H9 (cell line): Measurements from ENCODE around the gene PITPNM3. TPM values are rescaled to one million over a fixed set of nuclear protein-coding genes. Genes with fewer than 3 reads are reported as not detected.

Experiments used
- DNase-seq: peaks from one replicate; pipeline ENCODE4 v3.0.0-alpha.2; 2017
- H2AFZ ChIP-seq: one replicate; pipeline ENCODE4 v1.6.1; 2013; ENCODE audit warnings: mild to moderate bottlenecking, low read length, control low read depth, moderate library complexity
- H2AK5ac ChIP-seq: 2 replicates; pipeline ENCODE4 v1.6.1; 2013; ENCODE audit warnings: low read length, control low read depth, mixed read lengths; ENCODE audit not compliant: insufficient read length
- H2BK120ac ChIP-seq: one replicate; pipeline ENCODE4 v1.6.1; 2013; ENCODE audit warnings: low read depth, mild to moderate bottlenecking, low read length, control low read depth, inconsistent platforms; ENCODE audit not compliant: poor library complexity, severe bottlenecking
- H2BK12ac ChIP-seq: 2 replicates; pipeline ENCODE4 v1.6.1; 2013; ENCODE audit warnings: low read length, control low read depth, mixed read lengths, low read depth; ENCODE audit not compliant: insufficient read length
- H2BK15ac ChIP-seq: 2 replicates; pipeline ENCODE4 v1.6.1; 2013; ENCODE audit warnings: low read depth, low read length, control low read depth
- H2BK20ac ChIP-seq: one replicate; pipeline ENCODE4 v1.6.1; 2013; ENCODE audit warnings: low read depth, mild to moderate bottlenecking, low read length, control low read depth, inconsistent platforms; ENCODE audit not compliant: poor library complexity, severe bottlenecking
- H2BK5ac ChIP-seq: 2 replicates; pipeline ENCODE4 v1.6.1; 2013; ENCODE audit warnings: low read length, control low read depth, mixed read lengths; ENCODE audit not compliant: insufficient read length
- H3K14ac ChIP-seq: 2 replicates; pipeline ENCODE4 v1.6.1; 2013; ENCODE audit warnings: low read length, control low read depth; ENCODE audit not compliant: insufficient read depth
- H3K18ac ChIP-seq: 2 replicates; pipeline ENCODE4 v1.6.1; 2013; ENCODE audit warnings: low read depth, mild to moderate bottlenecking, mixed read lengths, low read length, control low read depth; ENCODE audit not compliant: insufficient read length
- H3K23ac ChIP-seq: 2 replicates; pipeline ENCODE4 v1.6.1; 2013; ENCODE audit warnings: low read length, control low read depth, mixed read lengths, low read depth; ENCODE audit not compliant: insufficient read length
- H3K23me2 ChIP-seq: 2 replicates; pipeline ENCODE4 v1.6.1; 2013; ENCODE audit warnings: low read depth, mild to moderate bottlenecking, mixed read lengths, low read length, control low read depth; ENCODE audit not compliant: insufficient read length, poor library complexity, severe bottlenecking
- H3K27ac ChIP-seq: 2 replicates; pipeline ENCODE4 v1.5.1; 2013; ENCODE audit warnings: low read length, control low read depth, mixed read lengths, low read depth; ENCODE audit not compliant: insufficient read length
- H3K27me3 ChIP-seq: 2 replicates; pipeline ENCODE4 v1.6.1; 2013; ENCODE audit warnings: low read length, control low read depth, inconsistent platforms; ENCODE audit not compliant: insufficient read depth
- H3K4ac ChIP-seq: 2 replicates; pipeline ENCODE4 v1.6.1; 2013; ENCODE audit warnings: low read depth, mild to moderate bottlenecking, control low read depth, inconsistent platforms, low read length, moderate library complexity
- H3K4me1 ChIP-seq: 2 replicates; pipeline ENCODE4 v1.6.1; 2013; ENCODE audit warnings: low read length, control low read depth, inconsistent platforms; ENCODE audit not compliant: insufficient read depth
- H3K4me2 ChIP-seq: 2 replicates; pipeline ENCODE4 v1.6.1; 2013; ENCODE audit warnings: low read length, control low read depth, mixed read lengths; ENCODE audit not compliant: insufficient read length, insufficient read depth
- H3K56ac ChIP-seq: 2 replicates; pipeline ENCODE4 v1.6.1; 2013; ENCODE audit warnings: low read depth, mild to moderate bottlenecking, mixed read lengths, low read length, control low read depth; ENCODE audit not compliant: insufficient read length
- H3K79me1 ChIP-seq: 2 replicates; pipeline ENCODE4 v1.6.1; 2013; ENCODE audit warnings: low read depth, mild to moderate bottlenecking, moderate library complexity, low read length, control low read depth, inconsistent platforms; ENCODE audit not compliant: insufficient read depth, poor library complexity, severe bottlenecking
- H3K79me2 ChIP-seq: 2 replicates; pipeline ENCODE4 v1.6.1; 2013; ENCODE audit warnings: low read length, control low read depth, inconsistent platforms; ENCODE audit not compliant: insufficient read depth
- H3K9ac ChIP-seq: 2 replicates; pipeline ENCODE4 v1.6.1; 2013; ENCODE audit warnings: low read length, control low read depth, mixed read lengths; ENCODE audit not compliant: insufficient read length; ENCODE audit errors: extremely low read depth
- H3K9me3 ChIP-seq: one replicate; pipeline ENCODE4 v1.6.1; 2013; ENCODE audit warnings: low read depth, low read length, inconsistent platforms; ENCODE audit not compliant: control insufficient read depth
- H3T11ph ChIP-seq: one replicate; pipeline ENCODE4 v1.6.1; 2013; ENCODE audit warnings: mild to moderate bottlenecking, low read length, control low read depth, inconsistent platforms
- H4K20me1 ChIP-seq: one replicate; pipeline ENCODE4 v1.6.1; 2013; ENCODE audit not compliant: control insufficient read depth, insufficient read length, insufficient read depth
- H4K5ac ChIP-seq: 2 replicates; pipeline ENCODE4 v1.6.1; 2013; ENCODE audit warnings: low read depth, mild to moderate bottlenecking, mixed read lengths, low read length, control low read depth; ENCODE audit not compliant: insufficient read length
- H4K8ac ChIP-seq: replicated peaks from 2 replicates; pipeline ENCODE4 v1.6.1; 2013; ENCODE audit warnings: low read length, control low read depth, mixed read lengths, low read depth; ENCODE audit not compliant: insufficient read length
- H4K91ac ChIP-seq: 2 replicates; pipeline ENCODE4 v1.6.1; 2013; ENCODE audit warnings: low read depth, mild to moderate bottlenecking, moderate library complexity, mixed read lengths, low read length, control low read depth; ENCODE audit not compliant: insufficient read length
- H3K27ac Mint-ChIP-seq, 3 experiments: 2 replicates in 2 of 3; 3 replicates in 1 of 3; pipeline ENCODE4 v1.8.0; 2020 to 2021; ENCODE audit warnings: mixed read lengths in 3 of 3, mild to moderate bottlenecking in 1 of 3, moderate library complexity in 1 of 3
- H3K27me3 Mint-ChIP-seq: 2 replicates; pipeline ENCODE4 v1.8.0; 2021; ENCODE audit warnings: low read depth, mild to moderate bottlenecking, moderate library complexity, mixed read lengths
- H3K36me3 Mint-ChIP-seq, 3 experiments: 2 replicates in 2 of 3; 3 replicates in 1 of 3; pipeline ENCODE4 v1.8.0; 2020 to 2021; ENCODE audit warnings: low read depth in 3 of 3, mixed read lengths in 3 of 3; ENCODE audit not compliant: insufficient read depth in 1 of 3
- H3K4me1 Mint-ChIP-seq, 2 experiments: 2 replicates each; pipeline ENCODE4 v1.8.0; 2020; ENCODE audit warnings: mixed read lengths in 2 of 2
- H3K4me3 Mint-ChIP-seq, 2 experiments: 2 replicates in 1 of 2; 3 replicates in 1 of 2; pipeline ENCODE4 v1.8.0; 2020 to 2021; ENCODE audit warnings: mild to moderate bottlenecking in 2 of 2, mixed read lengths in 2 of 2, moderate library complexity in 1 of 2
- H3K9me3 Mint-ChIP-seq, 2 experiments: 2 replicates in 1 of 2; 3 replicates in 1 of 2; pipeline ENCODE4 v1.8.0; 2020; ENCODE audit warnings: mild to moderate bottlenecking in 2 of 2, mixed read lengths in 2 of 2, moderate library complexity in 1 of 2
- CTCF ChIP-seq: fragments of 200-600 bp; sonication (generic); conservative IDR thresholded peaks from 3 replicates; pipeline ENCODE4 v1.8.0; 2021; ENCODE audit warnings: antibody characterized with exemption, mild to moderate bottlenecking
- WGBS: extraction: QIAGEN DNeasy Blood & Tissue Kit; methylation state at CpG from one replicate; pipeline ENCODE4 v1.1.7; 2013; ENCODE audit warnings: missing lambda C conversion rate, low lambda C conversion rate, mixed read lengths; ENCODE audit not compliant: insufficient read length; ENCODE audit errors: extremely low coverage; 5-methylcytosine and 5-hydroxymethylcytosine counted together
- total RNA-seq: library from RNA; stranded (reverse); gene quantifications from 2 replicates; pipeline ENCODE4 v1.2.1, GENCODE V29; 2021

PITPNM3 gene
- total RNA-seq, 1 experiment from 2014 or later, result 3.4 TPM

DNA sequence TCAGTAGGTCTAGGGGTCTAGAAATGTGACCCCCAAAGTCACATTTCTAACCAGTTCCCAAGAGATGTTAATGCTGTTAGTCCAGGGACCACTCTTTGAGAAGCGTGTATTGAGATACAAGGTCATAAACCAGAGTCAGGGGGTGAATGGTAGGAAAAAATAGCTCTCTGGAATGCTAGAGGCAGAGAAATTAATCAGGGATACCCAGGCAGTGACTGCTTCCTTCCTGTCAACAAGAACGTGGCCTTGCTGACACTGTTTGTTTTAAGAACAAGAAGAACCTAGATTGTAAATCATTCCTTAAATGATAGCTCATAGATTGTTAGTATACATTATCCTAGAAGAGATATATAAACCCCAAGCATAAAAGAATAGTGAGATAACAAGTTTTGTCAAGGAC lies 43.8 kb downstream of the PITPNM3 start:
- H2BK5ac ChIP-seq, result no peak overlapping the region
- H3K23ac ChIP-seq, result no peak overlapping the region
- no peak overlapping the region for H2AFZ ChIP-seq
- no peak overlapping the region for H3T11ph ChIP-seq
- H2BK12ac ChIP-seq, result no peak overlapping the region
- no peak for TF ChIP-seq CTCF
- no peak overlapping the region for H3K27ac ChIP-seq
- H3K56ac ChIP-seq, result no peak overlapping the region
- peak; percentile 1 for DNase-seq
- no peak overlapping the region for H3K4me2 ChIP-seq
- no peaks in the 10 kb centered on the region for H3K23me2 ChIP-seq
- Mint-ChIP-seq H3K4me1 (peaks cover 4% of the 10 kb centered on the region in 2 experiments), H3K27ac (no peak overlapping the region), H3K27me3 (peaks cover 6% of the 10 kb centered on the region), H3K36me3 (no peaks in the 10 kb centered on the region), H3K4me3 (no peak overlapping the region), H3K9me3 (peaks cover 0 to 3% of the 10 kb centered on the region in 2 experiments; a peak in 2 of 5 replicates)
- no peak overlapping the region for H4K91ac ChIP-seq
- no peaks in the 10 kb centered on the region for H4K20me1 ChIP-seq
- no CpG with 5 or more reads among the region's 2 CpGs for WGBS
- no peaks in the 10 kb centered on the region for H3K79me1 ChIP-seq
- H4K5ac ChIP-seq, result no peak overlapping the region
- no peak overlapping the region for H2BK15ac ChIP-seq
- no peak overlapping the region for H3K4ac ChIP-seq
- H3K27me3 ChIP-seq, result no peaks in the 10 kb centered on the region
- peaks cover 2% of the 10 kb centered on the region; the same call in 1 of the 2 replicates for H3K4me1 ChIP-seq
- H2BK20ac ChIP-seq, result no peak overlapping the region
- no peak overlapping the region for H3K14ac ChIP-seq
- no peak overlapping the region for H3K18ac ChIP-seq
- no peak overlapping the region for H2BK120ac ChIP-seq
- H3K9ac ChIP-seq, result no peak overlapping the region
- H3K79me2 ChIP-seq, result no peaks in the 10 kb centered on the region
- H2AK5ac ChIP-seq, result no peak overlapping the region
- no peak overlapping the region for H4K8ac ChIP-seq
- H3K9me3 ChIP-seq, result no peaks in the 10 kb centered on the region
